ENCODE data around the gene PIK3R1.
"Not testable (repeated sequence)": the region's sequence is repeated elsewhere in the genome, so short reads cannot be mapped to it uniquely, and the experiment has no call there.

Gene PIK3R1

GRCh38 chr5:68194386-68194785 is 21.2 kb upstream of the PIK3R1 start:
- DNase-seq: no peak

- DNase-seq: no peak
Measured at GRCh38 chr5:68195137-68195536, 20.4 kb upstream of the PIK3R1 start.

- no peak for DNase-seq
Measured at GRCh38 chr5:68196876-68197275, 18.7 kb upstream of the PIK3R1 start.

GRCh38 chr5:68200288-68200687 is 15.3 kb upstream of the PIK3R1 start:
- DNase-seq: no peak

GRCh38 chr5:68210654-68211053 is 4.9 kb upstream of the PIK3R1 start:
- not testable (repeated sequence) for DNase-seq

- DNase-seq: no peak
Measured at GRCh38 chr5:68214482-68215207, 911 bp upstream of the PIK3R1 start.

- no peak for DNase-seq
Measured at GRCh38 chr5:68215898-68216244, 315 bp downstream of the PIK3R1 start.

- peak; percentile 47 for DNase-seq
Measured at GRCh38 chr5:68216245-68217046, 890 bp downstream of the PIK3R1 start.

- no peak for DNase-seq
Measured at GRCh38 chr5:68217047-68217355, 1.4 kb downstream of the PIK3R1 start.

GRCh38 chr5:68217528-68217927 is 2.0 kb downstream of the PIK3R1 start:
- no peak for DNase-seq

- no peak for DNase-seq
Measured at GRCh38 chr5:68219161-68219816, 3.7 kb downstream of the PIK3R1 start.

GRCh38 chr5:68220260-68220659 is 4.7 kb downstream of the PIK3R1 start:
- no peak for DNase-seq

GRCh38 chr5:68220914-68221313 is 5.4 kb downstream of the PIK3R1 start:
- DNase-seq: no peak

GRCh38 chr5:68221488-68221887 is 5.9 kb downstream of the PIK3R1 start:
- DNase-seq: no peak

- DNase-seq: no peak
Measured at GRCh38 chr5:68222310-68222709, 6.8 kb downstream of the PIK3R1 start.

- DNase-seq: no peak
Measured at GRCh38 chr5:68222824-68223354, 7.3 kb downstream of the PIK3R1 start.

- no peak for DNase-seq
Measured at GRCh38 chr5:68223904-68224303, 8.3 kb downstream of the PIK3R1 start.

GRCh38 chr5:68224509-68225187 is 9.1 kb downstream of the PIK3R1 start:
- DNase-seq: no peak

- DNase-seq: no peak
Measured at GRCh38 chr5:68225188-68225910, 9.8 kb downstream of the PIK3R1 start.

- DNase-seq: no peak
Measured at GRCh38 chr5:68225911-68226545, 10.5 kb downstream of the PIK3R1 start.

- DNase-seq: no peak
Measured at GRCh38 chr5:68226546-68227073, 11.1 kb downstream of the PIK3R1 start.

Data from SHP77 treated with DMSO at 0.1 percent for 48 hours (cell line).